Measurements from ENCODE around the gene SIM2.

DNA sequence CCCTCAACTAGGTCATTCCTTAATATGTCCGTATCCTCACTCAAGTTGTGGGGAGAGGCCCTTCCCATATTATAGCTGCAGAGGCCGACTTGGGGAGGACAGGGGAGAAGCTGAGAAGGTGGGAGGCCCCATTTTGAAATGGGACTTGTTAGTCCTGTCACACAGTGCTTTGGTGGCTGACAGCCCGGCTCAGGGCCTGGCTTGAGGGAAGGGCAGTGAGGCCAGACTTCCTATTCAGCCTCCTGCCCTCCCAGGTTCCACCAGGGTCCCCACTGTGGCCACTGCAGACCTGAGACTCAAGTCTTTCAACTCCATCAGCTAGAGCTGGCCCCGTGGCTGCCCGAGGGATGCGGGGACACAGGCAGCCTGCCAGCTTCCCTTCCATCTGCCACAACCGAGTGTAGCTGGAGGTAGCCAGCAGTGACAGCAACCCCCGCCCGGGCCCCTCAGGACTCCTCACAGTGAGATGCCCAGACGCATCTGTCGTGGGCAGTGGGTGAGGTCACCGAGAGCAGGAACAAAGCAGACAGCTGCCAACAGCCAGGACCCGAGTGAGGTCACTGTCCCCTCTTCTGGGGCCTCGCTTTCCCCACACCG lies 36.9 kb downstream of the SIM2 start:
- TF ChIP-seq GATA1 (IDR thresholded peaks at IDR 0.05; ENCODE audit: low read depth, low read length): no peak
- TF ChIP-seq POLR2A (IDR thresholded peaks at IDR 0.05; ENCODE audit: low read length): no peak

All from erythroblast (primary cell).